K562 (cell line): ENCODE data around the gene FZD1. TPM values are rescaled to one million over a fixed set of nuclear protein-coding genes. Genes with fewer than 3 reads are reported as not detected.

Source experiments
- ARHGAP35 ChIP-seq: fragments of 450-650 bp; IDR thresholded peaks from 2 replicates; pipeline ENCODE4 v1.6.1; 2018; ENCODE audit not compliant: partially characterized antibody
- CC2D1A ChIP-seq: fragments of 450-650 bp; IDR thresholded peaks from 2 replicates; pipeline ENCODE4 v1.6.1; 2017; ENCODE audit warnings: mild to moderate bottlenecking
- ELK1 ChIP-seq: sonication (generic); formaldehyde crosslinking; IDR thresholded peaks from 2 replicates; pipeline ENCODE4 v1.8.1; 2022; ENCODE audit warnings: missing genetic modification reagents
- ESRRB ChIP-seq: fragments of 250-450 bp; sonication (Bioruptor Pico); IDR thresholded peaks from 2 replicates; pipeline ENCODE4 v1.5.0; 2020; ENCODE audit warnings: mild to moderate bottlenecking, moderate library complexity, borderline replicate concordance
- EZH2 ChIP-seq: IDR thresholded peaks from 2 replicates; pipeline ENCODE4 v1.6.1; 2012; ENCODE audit warnings: low read depth, mild to moderate bottlenecking, inconsistent platforms, low read length, borderline replicate concordance
- GTF2A2 ChIP-seq: IDR thresholded peaks from 2 replicates; pipeline ENCODE4 v1.6.1; 2016; ENCODE audit warnings: mild to moderate bottlenecking, missing genetic modification characterization, missing compliant biosample characterization
- NEUROD1 ChIP-seq: fragments of 150-350 bp; IDR thresholded peaks from 2 replicates; pipeline ENCODE4 v1.6.1; 2014; ENCODE audit warnings: borderline replicate concordance, low read length, low read depth; ENCODE audit not compliant: partially characterized antibody
- NR2C1 ChIP-seq, 2 experiments: fragments of 450-650 bp; IDR thresholded peaks; 2 replicates each; pipeline ENCODE4 v1.6.1; 2017; ENCODE audit warnings: mild to moderate bottlenecking in 2 of 2, antibody characterized with exemption in 1 of 2, inconsistent platforms in 1 of 2, missing compliant biosample characterization in 1 of 2, missing genetic modification characterization in 1 of 2
- NR4A1 ChIP-seq, 2 experiments: fragments of 250-450 bp in 1 of 2; fragments of 450-650 bp in 1 of 2; sonication (Bioruptor Pico) in 1 of 2; IDR thresholded peaks; 2 replicates each; pipeline versions ENCODE4 v1.4.0 to v1.6.1; 2016 to 2020; ENCODE audit warnings: mild to moderate bottlenecking in 2 of 2, missing compliant biosample characterization in 1 of 2, missing genetic modification characterization in 1 of 2, moderate library complexity in 1 of 2
- PHB ChIP-seq: fragments of 250-450 bp; sonication (Bioruptor Pico); IDR thresholded peaks from 2 replicates; pipeline ENCODE4 v1.5.0; 2021
- SREBF2 ChIP-seq: sonication (generic); formaldehyde crosslinking; IDR thresholded peaks from 2 replicates; pipeline ENCODE4 v1.4.0; 2020; ENCODE audit warnings: mild to moderate bottlenecking, missing genetic modification reagents
- ZNF431 ChIP-seq: sonication (generic); formaldehyde crosslinking; IDR thresholded peaks from 2 replicates; pipeline ENCODE4 v1.8.0; 2022; ENCODE audit warnings: mild to moderate bottlenecking, missing genetic modification reagents
- polyA plus RNA-seq, 8 experiments: library from polyadenylated mRNA; depleted of rRNA in 4 of 8; stranded (reverse) in 5 of 8; unstranded in 3 of 8; fragments of >200 nt; fragmentation: Nextera tagmentation in 2 of 8; fragmentation: Illumina TruSeq in 1 of 8; extraction: Ambion mirVana in 2 of 8; extraction: Trizol in 1 of 8; gene quantifications; 2 replicates each; pipeline versions ENCODE4 v1.2.1 to v1.2.3, GENCODE V29; 2011 to 2014; ENCODE audit warnings: inconsistent platforms in 1 of 8, missing spikeins in 1 of 8
- total RNA-seq, 7 experiments: library from RNA; depleted of rRNA in 6 of 7; stranded (reverse); fragments of >200 nt in 6 of 7; fragmentation: Illumina TruSeq in 2 of 7; extraction: Trizol in 2 of 7; gene quantifications; 2 replicates each; pipeline versions ENCODE4 v1.2.1 to v1.2.3, GENCODE V29; 2011 to 2021; ENCODE audit warnings: low replicate concordance in 1 of 7
- TF ChIP-seq, protein P1 (sequence below): fragments of 450-650 bp; IDR thresholded peaks from 2 replicates; pipeline ENCODE4 v1.7.0; 2016; ENCODE audit warnings: borderline replicate concordance
- TF ChIP-seq, protein P2 (sequence below): sonication (generic); formaldehyde crosslinking; IDR thresholded peaks from 2 replicates; pipeline ENCODE4 v1.8.0; 2023; ENCODE audit warnings: mild to moderate bottlenecking, missing genetic modification reagents
- TF ChIP-seq, protein P3 (sequence below), 3 experiments: fragments of 200-800 bp in 1 of 3; fragments of 250-450 bp in 1 of 3; fragments of 450-650 bp in 1 of 3; sonication (Bioruptor Pico) in 1 of 3; sonication (Bioruptor generic) in 1 of 3; formaldehyde crosslinking in 1 of 3; IDR thresholded peaks; 2 replicates each; pipeline versions ENCODE4 v1.6.1 to v1.8.0; 2016 to 2022; ENCODE audit warnings: mild to moderate bottlenecking in 2 of 3, missing genetic modification characterization in 2 of 3, missing compliant biosample characterization in 1 of 3, moderate library complexity in 1 of 3

FZD1 gene
- total and polyA plus RNA-seq, 9 of the 15 experiments (the other 6 are each of a cell fraction or from before 2014, with no cell fraction given), result 0.25 to 5.1 (median 1.8) TPM

DNA sequence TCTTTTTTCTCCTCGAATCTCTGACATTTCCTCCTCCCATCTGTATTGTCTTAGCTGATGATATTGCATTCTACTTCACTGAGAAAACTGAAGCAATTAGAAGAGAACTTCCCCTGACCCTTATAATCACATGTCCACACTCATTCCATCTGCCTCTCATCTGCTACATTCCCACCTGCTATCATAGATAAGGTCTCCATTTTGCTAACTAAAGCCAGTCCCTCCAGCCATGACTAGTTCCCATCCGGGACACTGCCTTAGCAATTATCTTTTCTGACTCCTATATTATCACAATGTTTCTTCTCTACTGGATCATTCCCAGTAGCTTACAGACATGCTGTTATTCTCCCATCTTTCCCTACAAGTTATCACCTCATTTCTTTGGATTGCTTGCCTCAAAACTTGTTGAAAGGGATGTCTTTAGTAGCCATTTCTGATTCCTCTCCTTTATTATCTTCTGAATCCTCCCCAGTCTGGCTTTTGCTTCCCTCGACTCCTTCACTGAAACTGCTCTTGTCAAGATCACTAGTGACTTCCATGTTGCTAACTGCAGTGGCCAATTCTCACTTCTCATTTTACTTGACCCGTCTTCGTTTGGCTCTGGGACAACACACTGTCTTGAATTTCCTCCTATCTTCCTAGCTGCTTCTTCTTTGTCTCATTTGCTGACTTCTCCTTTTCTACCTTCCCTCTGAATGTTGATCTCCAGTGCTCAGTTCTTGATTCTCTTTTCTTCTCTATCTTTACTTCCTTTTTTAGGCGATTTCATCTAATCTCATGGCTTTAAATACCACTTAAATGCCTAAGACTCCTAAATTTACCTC is 35.9 kb downstream of the FZD1 start (continued):
- TF ChIP-seq PHB (CRISPR knock-in tag) (no peak), ELK1 (CRISPR knock-in tag) (no peak), NEUROD1 (peak; percentile 71), EZH2 (no peak), NR2C1 (IDR thresholded peaks at IDR 0.05) (peak; percentile 70), NR2C1 (tag; IDR thresholded peaks at IDR 0.05) (peak; percentile 60; the same call in 1 of the 2 replicates), NR4A1 (CRISPR knock-in tag; IDR thresholded peaks at IDR 0.05) (no peak), NR4A1 (tag; IDR thresholded peaks at IDR 0.05) (peak; percentile 93), ARHGAP35 (no peak), ESRRB (CRISPR knock-in tag) (no peak), SREBF2 (no peak), CC2D1A (peak; percentile 99), GTF2A2 (0 out of 2 replicates have a peak, but pooled peaks have one; percentile 73), ZNF431 (no peak)
- TF ChIP-seq, protein P1, sequence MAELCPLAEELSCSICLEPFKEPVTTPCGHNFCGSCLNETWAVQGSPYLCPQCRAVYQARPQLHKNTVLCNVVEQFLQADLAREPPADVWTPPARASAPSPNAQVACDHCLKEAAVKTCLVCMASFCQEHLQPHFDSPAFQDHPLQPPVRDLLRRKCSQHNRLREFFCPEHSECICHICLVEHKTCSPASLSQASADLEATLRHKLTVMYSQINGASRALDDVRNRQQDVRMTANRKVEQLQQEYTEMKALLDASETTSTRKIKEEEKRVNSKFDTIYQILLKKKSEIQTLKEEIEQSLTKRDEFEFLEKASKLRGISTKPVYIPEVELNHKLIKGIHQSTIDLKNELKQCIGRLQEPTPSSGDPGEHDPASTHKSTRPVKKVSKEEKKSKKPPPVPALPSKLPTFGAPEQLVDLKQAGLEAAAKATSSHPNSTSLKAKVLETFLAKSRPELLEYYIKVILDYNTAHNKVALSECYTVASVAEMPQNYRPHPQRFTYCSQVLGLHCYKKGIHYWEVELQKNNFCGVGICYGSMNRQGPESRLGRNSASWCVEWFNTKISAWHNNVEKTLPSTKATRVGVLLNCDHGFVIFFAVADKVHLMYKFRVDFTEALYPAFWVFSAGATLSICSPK, result peak; percentile 16; the same call in 1 of the 2 replicates
- TF ChIP-seq, protein P2, sequence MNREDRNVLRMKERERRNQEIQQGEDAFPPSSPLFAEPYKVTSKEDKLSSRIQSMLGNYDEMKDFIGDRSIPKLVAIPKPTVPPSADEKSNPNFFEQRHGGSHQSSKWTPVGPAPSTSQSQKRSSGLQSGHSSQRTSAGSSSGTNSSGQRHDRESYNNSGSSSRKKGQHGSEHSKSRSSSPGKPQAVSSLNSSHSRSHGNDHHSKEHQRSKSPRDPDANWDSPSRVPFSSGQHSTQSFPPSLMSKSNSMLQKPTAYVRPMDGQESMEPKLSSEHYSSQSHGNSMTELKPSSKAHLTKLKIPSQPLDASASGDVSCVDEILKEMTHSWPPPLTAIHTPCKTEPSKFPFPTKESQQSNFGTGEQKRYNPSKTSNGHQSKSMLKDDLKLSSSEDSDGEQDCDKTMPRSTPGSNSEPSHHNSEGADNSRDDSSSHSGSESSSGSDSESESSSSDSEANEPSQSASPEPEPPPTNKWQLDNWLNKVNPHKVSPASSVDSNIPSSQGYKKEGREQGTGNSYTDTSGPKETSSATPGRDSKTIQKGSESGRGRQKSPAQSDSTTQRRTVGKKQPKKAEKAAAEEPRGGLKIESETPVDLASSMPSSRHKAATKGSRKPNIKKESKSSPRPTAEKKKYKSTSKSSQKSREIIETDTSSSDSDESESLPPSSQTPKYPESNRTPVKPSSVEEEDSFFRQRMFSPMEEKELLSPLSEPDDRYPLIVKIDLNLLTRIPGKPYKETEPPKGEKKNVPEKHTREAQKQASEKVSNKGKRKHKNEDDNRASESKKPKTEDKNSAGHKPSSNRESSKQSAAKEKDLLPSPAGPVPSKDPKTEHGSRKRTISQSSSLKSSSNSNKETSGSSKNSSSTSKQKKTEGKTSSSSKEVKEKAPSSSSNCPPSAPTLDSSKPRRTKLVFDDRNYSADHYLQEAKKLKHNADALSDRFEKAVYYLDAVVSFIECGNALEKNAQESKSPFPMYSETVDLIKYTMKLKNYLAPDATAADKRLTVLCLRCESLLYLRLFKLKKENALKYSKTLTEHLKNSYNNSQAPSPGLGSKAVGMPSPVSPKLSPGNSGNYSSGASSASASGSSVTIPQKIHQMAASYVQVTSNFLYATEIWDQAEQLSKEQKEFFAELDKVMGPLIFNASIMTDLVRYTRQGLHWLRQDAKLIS (CRISPR knock-in tag), result 0 out of 2 replicates have a peak, but pooled peaks have one; percentile 56
- TF ChIP-seq, protein P3, sequence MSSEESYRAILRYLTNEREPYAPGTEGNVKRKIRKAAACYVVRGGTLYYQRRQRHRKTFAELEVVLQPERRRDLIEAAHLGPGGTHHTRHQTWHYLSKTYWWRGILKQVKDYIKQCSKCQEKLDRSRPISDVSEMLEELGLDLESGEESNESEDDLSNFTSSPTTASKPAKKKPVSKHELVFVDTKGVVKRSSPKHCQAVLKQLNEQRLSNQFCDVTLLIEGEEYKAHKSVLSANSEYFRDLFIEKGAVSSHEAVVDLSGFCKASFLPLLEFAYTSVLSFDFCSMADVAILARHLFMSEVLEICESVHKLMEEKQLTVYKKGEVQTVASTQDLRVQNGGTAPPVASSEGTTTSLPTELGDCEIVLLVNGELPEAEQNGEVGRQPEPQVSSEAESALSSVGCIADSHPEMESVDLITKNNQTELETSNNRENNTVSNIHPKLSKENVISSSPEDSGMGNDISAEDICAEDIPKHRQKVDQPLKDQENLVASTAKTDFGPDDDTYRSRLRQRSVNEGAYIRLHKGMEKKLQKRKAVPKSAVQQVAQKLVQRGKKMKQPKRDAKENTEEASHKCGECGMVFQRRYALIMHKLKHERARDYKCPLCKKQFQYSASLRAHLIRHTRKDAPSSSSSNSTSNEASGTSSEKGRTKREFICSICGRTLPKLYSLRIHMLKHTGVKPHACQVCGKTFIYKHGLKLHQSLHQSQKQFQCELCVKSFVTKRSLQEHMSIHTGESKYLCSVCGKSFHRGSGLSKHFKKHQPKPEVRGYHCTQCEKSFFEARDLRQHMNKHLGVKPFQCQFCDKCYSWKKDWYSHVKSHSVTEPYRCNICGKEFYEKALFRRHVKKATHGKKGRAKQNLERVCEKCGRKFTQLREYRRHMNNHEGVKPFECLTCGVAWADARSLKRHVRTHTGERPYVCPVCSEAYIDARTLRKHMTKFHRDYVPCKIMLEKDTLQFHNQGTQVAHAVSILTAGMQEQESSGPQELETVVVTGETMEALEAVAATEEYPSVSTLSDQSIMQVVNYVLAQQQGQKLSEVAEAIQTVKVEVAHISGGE (CRISPR knock-in tag; IDR thresholded peaks at IDR 0.05), result peak in 1 of 3 experiments; percentile 83; a peak in 2 of 6 replicates
